SK-N-SH treated with all-trans-retinoic acid at 6 μM for 48 hours (cell line): ENCODE measurements around the gene CGNL1.

Source experiments
- ATAC-seq: fragments of 200-7000 bp; cut with Tn5 transposase; 3 replicates; pipeline ENCODE4 v1.9.1; 2020; ENCODE audit warnings: mild to moderate bottlenecking, moderate library complexity
- ARNTL ChIP-seq: fragments of 450-650 bp; formaldehyde crosslinking; IDR thresholded peaks from 2 replicates; pipeline ENCODE4 v1.5.0; 2020; ENCODE audit warnings: low read depth, mild to moderate bottlenecking, moderate library complexity, borderline replicate concordance
- BACH2 ChIP-seq: fragments of 250-450 bp; sonication (Bioruptor Pico); IDR thresholded peaks from 2 replicates; pipeline ENCODE4 v1.9.0; 2021; ENCODE audit warnings: mild to moderate bottlenecking, borderline replicate concordance
- CREB5 ChIP-seq: fragments of 250-450 bp; sonication (Bioruptor Pico); IDR thresholded peaks from 2 replicates; pipeline ENCODE4 v1.5.1; 2020; ENCODE audit warnings: low read depth, mild to moderate bottlenecking, moderate library complexity
- CSDC2 ChIP-seq: fragments of 250-450 bp; sonication (Bioruptor Pico); IDR thresholded peaks from 2 replicates; pipeline ENCODE4 v1.5.0; 2020; ENCODE audit warnings: mild to moderate bottlenecking, moderate library complexity
- CSRNP3 ChIP-seq: fragments of 250-450 bp; sonication (Bioruptor Pico); IDR thresholded peaks from 2 replicates; pipeline ENCODE4 v1.5.1; 2021; ENCODE audit warnings: mild to moderate bottlenecking, moderate library complexity
- ESRRG ChIP-seq: fragments of 250-450 bp; sonication (Bioruptor Pico); IDR thresholded peaks from 2 replicates; pipeline ENCODE4 v1.6.1; 2021; ENCODE audit warnings: mild to moderate bottlenecking
- GLIS3 ChIP-seq: fragments of 250-450 bp; sonication (Bioruptor Pico); IDR thresholded peaks from 2 replicates; pipeline ENCODE4 v1.5.0; 2020; ENCODE audit warnings: mild to moderate bottlenecking, moderate library complexity
- ISL1 ChIP-seq: fragments of 250-450 bp; sonication (Bioruptor Pico); IDR thresholded peaks from 2 replicates; pipeline ENCODE4 v2.1.2; 2022; ENCODE audit warnings: mild to moderate bottlenecking, moderate library complexity
- OSR1 ChIP-seq: fragments of 250-450 bp; sonication (Bioruptor Pico); IDR thresholded peaks from 2 replicates; pipeline ENCODE4 v1.8.0; 2022; ENCODE audit warnings: moderate library complexity, mild to moderate bottlenecking, inconsistent platforms
- PATZ1 ChIP-seq: fragments of 250-450 bp; sonication (Bioruptor Pico); IDR thresholded peaks from 2 replicates; pipeline ENCODE4 v1.8.0; 2020; ENCODE audit warnings: mild to moderate bottlenecking, moderate library complexity, borderline replicate concordance
- POU6F1 ChIP-seq: fragments of 250-450 bp; sonication (Bioruptor Pico); IDR thresholded peaks from 2 replicates; pipeline ENCODE4 v1.8.0; 2021; ENCODE audit warnings: low read depth, mild to moderate bottlenecking, moderate library complexity, borderline replicate concordance
- PPARA ChIP-seq: fragments of 250-450 bp; sonication (Bioruptor Pico); IDR thresholded peaks from 2 replicates; pipeline ENCODE4 v1.5.0; 2020; ENCODE audit warnings: mild to moderate bottlenecking, borderline replicate concordance
- RARB ChIP-seq: fragments of 250-450 bp; sonication (Bioruptor Pico); IDR thresholded peaks from 2 replicates; pipeline ENCODE4 v1.8.0; 2021; ENCODE audit warnings: mild to moderate bottlenecking, moderate library complexity
- SNAI2 ChIP-seq: fragments of 250-450 bp; sonication (Bioruptor Pico); IDR thresholded peaks from 2 replicates; pipeline ENCODE4 v1.5.0; 2020; ENCODE audit warnings: mild to moderate bottlenecking, moderate library complexity
- TCF4 ChIP-seq: fragments of 250-450 bp; sonication (Bioruptor Pico); IDR thresholded peaks from 2 replicates; pipeline ENCODE4 v1.8.0; 2021; ENCODE audit warnings: mild to moderate bottlenecking, moderate library complexity, borderline replicate concordance
- TOX ChIP-seq: fragments of 250-450 bp; sonication (Bioruptor Pico); IDR thresholded peaks from 2 replicates; pipeline ENCODE4 v1.8.0; 2021; ENCODE audit warnings: mild to moderate bottlenecking, moderate library complexity, borderline replicate concordance
- TSHZ2 ChIP-seq: fragments of 250-450 bp; sonication (Bioruptor Pico); IDR thresholded peaks from 2 replicates; pipeline ENCODE4 v1.5.0; 2020; ENCODE audit warnings: mild to moderate bottlenecking, moderate library complexity
- ZC3H10 ChIP-seq: fragments of 250-450 bp; sonication (Bioruptor Pico); IDR thresholded peaks from 2 replicates; pipeline ENCODE4 v1.5.1; 2021; ENCODE audit warnings: mild to moderate bottlenecking, moderate library complexity
- ZFP3 ChIP-seq: fragments of 250-450 bp; sonication (Bioruptor Pico); IDR thresholded peaks from 2 replicates; pipeline ENCODE4 v1.5.0; 2020; ENCODE audit warnings: mild to moderate bottlenecking, moderate library complexity
- ZFP30 ChIP-seq: fragments of 450-650 bp; formaldehyde crosslinking; IDR thresholded peaks from 2 replicates; pipeline ENCODE4 v1.5.0; 2022; ENCODE audit warnings: mild to moderate bottlenecking, moderate library complexity
- ZNF565 ChIP-seq: fragments of 450-650 bp; formaldehyde crosslinking; conservative IDR thresholded peaks from 2 replicates; pipeline ENCODE4 v1.5.0; 2020; ENCODE audit warnings: low read depth, mild to moderate bottlenecking, moderate library complexity
- ZNF70 ChIP-seq: fragments of 450-650 bp; formaldehyde crosslinking; IDR thresholded peaks from 2 replicates; pipeline ENCODE4 v1.5.0; 2020; ENCODE audit warnings: mild to moderate bottlenecking, moderate library complexity
- ZNF8 ChIP-seq: fragments of 450-650 bp; formaldehyde crosslinking; IDR thresholded peaks from 2 replicates; pipeline ENCODE4 v1.5.0; 2020; ENCODE audit warnings: mild to moderate bottlenecking, moderate library complexity

Gene CGNL1

DNA sequence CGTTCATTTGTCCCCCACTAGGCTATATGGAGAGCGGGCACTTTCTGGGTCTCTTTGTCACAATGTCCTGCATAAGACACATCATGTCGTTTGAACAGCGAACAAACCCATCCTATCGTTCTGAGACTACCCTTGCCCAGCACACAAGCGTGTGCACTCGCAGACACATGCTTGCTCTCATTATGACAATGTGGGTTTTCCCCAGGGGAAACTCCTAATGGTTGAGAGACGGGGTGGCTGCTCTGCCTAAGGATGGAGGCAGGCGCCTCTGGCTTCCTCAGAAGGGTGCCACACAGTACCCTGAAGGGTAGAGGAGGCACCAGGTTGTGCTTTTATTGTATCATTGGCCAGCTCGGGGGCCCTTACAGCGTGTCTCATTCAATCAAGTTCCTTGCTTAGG, 164.4 kb downstream of the CGNL1 start:
- ATAC-seq = no peak
- TF ChIP-seq RARB (CRISPR knock-in tag) = no peak
- no peak for TF ChIP-seq CREB5 (CRISPR knock-in tag)
- TF ChIP-seq TOX (CRISPR knock-in tag) = no peak
- TF ChIP-seq ZNF70 (CRISPR knock-in tag) = no peak
- TF ChIP-seq CSRNP3 (CRISPR knock-in tag) = no peak
- TF ChIP-seq GLIS3 (CRISPR knock-in tag) = no peak
- TF ChIP-seq ISL1 (CRISPR knock-in tag) = no peak
- no peak for TF ChIP-seq POU6F1 (CRISPR knock-in tag)
- no peak for TF ChIP-seq CSDC2
- TF ChIP-seq PPARA (CRISPR knock-in tag) = no peak
- TF ChIP-seq ESRRG (CRISPR knock-in tag) = no peak
- no peak for TF ChIP-seq PATZ1 (CRISPR knock-in tag)
- TF ChIP-seq ZFP30 (CRISPR knock-in tag) = no peak
- no peak for TF ChIP-seq BACH2 (CRISPR knock-in tag)
- TF ChIP-seq TSHZ2 (CRISPR knock-in tag) = no peak
- no peak for TF ChIP-seq SNAI2
- TF ChIP-seq ZC3H10 (CRISPR knock-in tag) = no peak
- TF ChIP-seq TCF4 = no peak

GRCh38 chr15:57541271-57541670, 165.0 kb downstream of the CGNL1 start:
- ATAC-seq = no peak
- TF ChIP-seq CSDC2 (no peak), ZNF8 (CRISPR knock-in tag) (no peak), TSHZ2 (CRISPR knock-in tag) (no peak), GLIS3 (CRISPR knock-in tag) (no peak), PATZ1 (CRISPR knock-in tag) (no peak), ZNF565 (CRISPR knock-in tag) (no peak), PPARA (CRISPR knock-in tag) (no peak), ESRRG (CRISPR knock-in tag) (no peak), ZFP3 (CRISPR knock-in tag) (no peak), RARB (CRISPR knock-in tag) (no peak), ZC3H10 (CRISPR knock-in tag) (no peak), ZFP30 (CRISPR knock-in tag) (no peak), SNAI2 (no peak), OSR1 (CRISPR knock-in tag) (no peak), ARNTL (CRISPR knock-in tag) (no peak)
